ENCODE measurements around the gene GRPEL2.

Gene GRPEL2, protein sequence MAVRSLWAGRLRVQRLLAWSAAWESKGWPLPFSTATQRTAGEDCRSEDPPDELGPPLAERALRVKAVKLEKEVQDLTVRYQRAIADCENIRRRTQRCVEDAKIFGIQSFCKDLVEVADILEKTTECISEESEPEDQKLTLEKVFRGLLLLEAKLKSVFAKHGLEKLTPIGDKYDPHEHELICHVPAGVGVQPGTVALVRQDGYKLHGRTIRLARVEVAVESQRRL

DNA sequence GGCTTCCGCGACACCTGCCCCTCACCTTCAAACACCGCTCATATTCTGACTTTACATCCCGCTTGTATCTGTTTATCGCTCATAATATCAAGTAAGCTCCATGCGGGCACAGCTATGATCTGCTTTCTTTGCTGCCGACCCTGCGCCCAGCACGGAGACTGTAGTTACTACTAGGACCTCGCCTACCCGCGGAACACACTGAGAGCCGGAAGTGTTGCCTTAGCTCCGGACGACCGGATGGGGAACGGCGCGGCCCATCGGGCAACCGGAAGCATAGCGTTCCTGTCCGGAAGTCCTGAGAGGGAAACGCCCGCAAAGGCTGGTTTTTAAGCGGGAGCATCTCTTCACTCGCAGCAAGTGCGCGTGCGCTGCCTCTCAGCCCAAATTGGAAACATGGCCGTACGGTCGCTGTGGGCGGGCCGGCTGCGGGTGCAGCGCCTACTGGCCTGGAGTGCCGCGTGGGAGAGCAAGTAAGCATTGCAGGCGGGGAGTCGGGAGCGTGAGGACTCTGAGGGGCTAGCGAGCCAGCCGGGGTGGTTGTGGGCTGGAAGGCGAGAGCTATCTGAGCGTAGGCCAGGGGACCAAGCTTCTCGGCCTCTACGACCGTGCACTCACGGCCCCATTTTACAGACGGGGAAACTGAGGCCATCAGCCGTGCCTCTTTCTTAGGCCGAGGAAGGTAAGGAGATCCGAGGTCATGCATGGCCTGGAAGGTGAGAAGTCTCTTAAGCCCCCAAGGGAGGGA is at the start of gene GRPEL2:
GRPEL2 (plus strand) TSS at position 353 of the 745 bp plus-strand sequence; CDS start at position 394, 41 bp downstream.
- DNase-seq (ENCODE audit: low read depth): peak; percentile 98
- TF ChIP-seq CTCF (IDR thresholded peaks at IDR 0.05; ENCODE audit: low read length, missing control alignments): no peak
- peak within 1 kb of the TSS; percentile 97 for H3K4me3 ChIP-seq (replicated peaks; ENCODE audit: low read depth, low read length)

DNA sequence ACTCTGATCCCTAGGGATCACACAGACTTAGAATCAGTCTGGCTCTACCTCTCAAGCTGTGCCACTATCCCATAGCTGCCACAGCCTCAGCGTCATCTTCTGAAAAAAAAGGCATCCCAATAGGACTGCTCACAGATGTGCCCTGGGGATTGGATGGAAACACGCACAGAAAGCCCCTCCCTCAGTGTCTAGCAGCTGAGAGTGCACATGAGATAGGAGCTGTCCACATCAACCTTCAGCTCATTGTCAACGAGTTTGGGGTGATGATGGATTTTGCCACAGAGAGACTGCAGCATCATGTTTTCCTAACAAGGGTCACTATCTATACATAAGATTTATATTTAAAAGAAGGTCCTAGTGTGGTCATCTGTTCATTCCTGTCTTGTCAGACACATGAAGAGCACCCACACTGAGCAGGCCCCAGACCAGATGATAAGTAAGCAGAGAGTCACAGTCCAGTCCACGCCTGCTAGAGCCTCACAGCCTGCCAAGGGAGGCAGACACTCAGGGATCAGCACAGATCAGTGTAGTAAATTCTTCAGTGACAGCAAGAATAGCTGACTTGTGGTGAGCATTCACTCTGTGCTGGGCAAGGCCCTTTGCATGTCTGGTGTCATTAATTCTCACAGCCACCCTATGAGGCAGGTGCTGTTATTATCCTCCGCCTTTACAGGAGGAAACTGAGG is 47.8 kb upstream of the GRPEL2 start:
- no peak for DNase-seq (ENCODE audit: low read depth)
- H3K4me3 ChIP-seq (replicated peaks; ENCODE audit: low read depth, low read length): no peak overlapping the region
- no peak for TF ChIP-seq CTCF (IDR thresholded peaks at IDR 0.05; ENCODE audit: low read length, missing control alignments)

- no peak overlapping the region for H3K4me3 ChIP-seq (replicated peaks; ENCODE audit: low read depth, low read length)
Measured at GRCh38 chr5:149298163-149298562, 47.1 kb upstream of the GRPEL2 start.

GRCh38 chr5:149298842-149299404 is 46.4 kb upstream of the GRPEL2 start:
- no peak overlapping the region for H3K4me3 ChIP-seq (replicated peaks; ENCODE audit: low read depth, low read length)
- DNase-seq (ENCODE audit: low read depth): no peak
- no peak for TF ChIP-seq CTCF (IDR thresholded peaks at IDR 0.05; ENCODE audit: low read length, missing control alignments)

More at GRCh38 chr5:149298163-149298562, 47.1 kb upstream of the GRPEL2 start:
- no peak for DNase-seq (ENCODE audit: low read depth)
- TF ChIP-seq CTCF (IDR thresholded peaks at IDR 0.05; ENCODE audit: low read length, missing control alignments): no peak

GRCh38 chr5:149299451-149300054 is 45.7 kb upstream of the GRPEL2 start:
- no peak for DNase-seq (ENCODE audit: low read depth)
- no peak overlapping the region for H3K4me3 ChIP-seq (replicated peaks; ENCODE audit: low read depth, low read length)
- no peak for TF ChIP-seq CTCF (IDR thresholded peaks at IDR 0.05; ENCODE audit: low read length, missing control alignments)

- TF ChIP-seq CTCF (IDR thresholded peaks at IDR 0.05; ENCODE audit: low read length, missing control alignments): no peak
- no peak for DNase-seq (ENCODE audit: low read depth)
Measured at GRCh38 chr5:149300441-149300840, 44.9 kb upstream of the GRPEL2 start.

More at GRCh38 chr5:149300441-149300840, 44.9 kb upstream of the GRPEL2 start:
- H3K4me3 ChIP-seq (replicated peaks; ENCODE audit: low read depth, low read length): no peak overlapping the region
